GM12878 (cell line): Measurements from ENCODE around the gene RIC1. TPM values are rescaled to one million over a fixed set of nuclear protein-coding genes. Genes with fewer than 3 reads are reported as not detected.
A peak's percentile ranks its signal among the peaks of the same experiment; 100 is the strongest.

ENCODE experiments used
- BCL3 ChIP-seq: IDR thresholded peaks from 2 replicates; pipeline ENCODE4 v1.6.1; 2011; ENCODE audit warnings: borderline replicate concordance, low read depth, mild to moderate bottlenecking, moderate library complexity, low read length; ENCODE audit not compliant: insufficient read depth, poor library complexity, severe bottlenecking
- CHD2 ChIP-seq: IDR thresholded peaks from 2 replicates; pipeline ENCODE4 v1.6.1; 2011; ENCODE audit warnings: low read depth, low read length, improper control_type of control experiment, borderline replicate concordance
- CREB1 ChIP-seq: IDR thresholded peaks from 2 replicates; pipeline ENCODE4 v1.6.1; 2012; ENCODE audit warnings: low read depth, mild to moderate bottlenecking, inconsistent platforms
- JUND ChIP-seq: IDR thresholded peaks from 2 replicates; pipeline ENCODE4 v1.6.1; 2012; ENCODE audit warnings: low read depth, mild to moderate bottlenecking, low read length, improper control_type of control experiment, moderate library complexity
- MEF2A ChIP-seq: IDR thresholded peaks from 2 replicates; pipeline ENCODE4 v1.6.1; 2011; ENCODE audit warnings: low read depth, mild to moderate bottlenecking, low read length, moderate library complexity; ENCODE audit not compliant: insufficient read depth
- MEF2B ChIP-seq: fragments of 450-650 bp; IDR thresholded peaks from 2 replicates; pipeline ENCODE4 v1.6.1; 2018; ENCODE audit warnings: mild to moderate bottlenecking, moderate library complexity; ENCODE audit not compliant: partially characterized antibody, poor library complexity, severe bottlenecking
- NFIC ChIP-seq: IDR thresholded peaks from 2 replicates; pipeline ENCODE4 v1.6.1; 2012; ENCODE audit warnings: low read depth, mild to moderate bottlenecking, inconsistent platforms, low read length, moderate library complexity
- POLR2AphosphoS2 ChIP-seq: IDR thresholded peaks from 2 replicates; pipeline ENCODE4 v1.6.1; 2011; ENCODE audit warnings: low read depth, mild to moderate bottlenecking, low read length, improper control_type of control experiment, moderate library complexity
- TAF1 ChIP-seq: IDR thresholded peaks from 2 replicates; pipeline ENCODE4 v1.6.1; 2011; ENCODE audit warnings: mild to moderate bottlenecking, low read depth, low read length, borderline replicate concordance
- TARDBP ChIP-seq: IDR thresholded peaks from 2 replicates; pipeline ENCODE4 v1.6.1; 2016; ENCODE audit warnings: borderline replicate concordance
- YBX1 ChIP-seq: fragments of 450-650 bp; IDR thresholded peaks from 2 replicates; pipeline ENCODE4 v1.6.1; 2016; ENCODE audit warnings: antibody characterized with exemption
- YY1 ChIP-seq: IDR thresholded peaks from 2 replicates; pipeline ENCODE4 v1.6.1; 2011; ENCODE audit warnings: low read depth, mild to moderate bottlenecking, low read length
- ZNF207 ChIP-seq: fragments of 450-650 bp; IDR thresholded peaks from 2 replicates; pipeline ENCODE4 v1.6.1; 2014; ENCODE audit warnings: antibody characterized with exemption, mild to moderate bottlenecking, borderline replicate concordance
- polyA plus RNA-seq, 11 experiments: library from polyadenylated mRNA; depleted of rRNA in 4 of 11; unstranded in 6 of 11; stranded (reverse) in 5 of 11; fragments of >200 nt; fragmentation: Nextera tagmentation in 4 of 11; fragmentation: Illumina TruSeq in 1 of 11; extraction: Ambion mirVana in 4 of 11; extraction: Trizol in 1 of 11; gene quantifications; 1 replicate in 1 of 11; 2 replicates in 10 of 11; pipeline versions ENCODE4 v1.2.1 to v1.2.3, GENCODE V29; 2011 to 2016; ENCODE audit warnings: inconsistent platforms in 2 of 11, missing spikeins in 2 of 11, low read depth in 1 of 11
- total RNA-seq, 4 experiments: library from RNA; depleted of rRNA in 3 of 4; stranded (reverse); fragments of >200 nt in 3 of 4; fragmentation: Illumina TruSeq in 1 of 4; extraction: Trizol in 1 of 4; gene quantifications; 2 replicates each; pipeline versions ENCODE4 v1.2.1 to v1.2.3, GENCODE V29; 2013 to 2021
- TF ChIP-seq, protein P1 (sequence below): fragments of 450-650 bp; IDR thresholded peaks from 2 replicates; pipeline ENCODE4 v1.6.1; 2017; ENCODE audit warnings: borderline replicate concordance
- TF ChIP-seq, protein P2 (sequence below): fragments of 450-650 bp; IDR thresholded peaks from 2 replicates; pipeline ENCODE4 v1.6.1; 2016; ENCODE audit warnings: mild to moderate bottlenecking, moderate library complexity, borderline replicate concordance
- TF ChIP-seq, protein P3 (sequence below): fragments of 450-650 bp; IDR thresholded peaks from 2 replicates; pipeline ENCODE4 v1.6.1; 2017; ENCODE audit warnings: mild to moderate bottlenecking
- TF ChIP-seq, protein P4 (sequence below): fragments of 450-650 bp; IDR thresholded peaks from 2 replicates; pipeline ENCODE4 v1.6.1; 2017; ENCODE audit warnings: low read depth, mild to moderate bottlenecking, moderate library complexity

RIC1 gene
- total and polyA plus RNA-seq, 10 of the 15 experiments (the other 5 are each of a cell fraction or from before 2014, with no cell fraction given) = 6.2 to 59.8 (median 33.3) TPM

GRCh38 chr9:5626727-5627634, 1.9 kb upstream of the RIC1 start (continued):
- TF ChIP-seq BCL3 (peak; percentile 60), MEF2A (0 out of 2 replicates have a peak, but pooled peaks have one; percentile 66), TARDBP (no peak), CREB1 (0 out of 2 replicates have a peak, but pooled peaks have one; percentile 24), MEF2B (peak; percentile 70), CHD2 (peak; percentile 70; the same call in 1 of the 2 replicates), YBX1 (no peak), YY1 (peak; percentile 57), TAF1 (peak; percentile 66), ZNF207 (peak; percentile 27; the same call in 1 of the 2 replicates), JUND (0 out of 2 replicates have a peak, but pooled peaks have one; percentile 58), NFIC (peak; percentile 78), POLR2AphosphoS2 (peak; percentile 58; the same call in 1 of the 2 replicates)
- TF ChIP-seq, protein P1, sequence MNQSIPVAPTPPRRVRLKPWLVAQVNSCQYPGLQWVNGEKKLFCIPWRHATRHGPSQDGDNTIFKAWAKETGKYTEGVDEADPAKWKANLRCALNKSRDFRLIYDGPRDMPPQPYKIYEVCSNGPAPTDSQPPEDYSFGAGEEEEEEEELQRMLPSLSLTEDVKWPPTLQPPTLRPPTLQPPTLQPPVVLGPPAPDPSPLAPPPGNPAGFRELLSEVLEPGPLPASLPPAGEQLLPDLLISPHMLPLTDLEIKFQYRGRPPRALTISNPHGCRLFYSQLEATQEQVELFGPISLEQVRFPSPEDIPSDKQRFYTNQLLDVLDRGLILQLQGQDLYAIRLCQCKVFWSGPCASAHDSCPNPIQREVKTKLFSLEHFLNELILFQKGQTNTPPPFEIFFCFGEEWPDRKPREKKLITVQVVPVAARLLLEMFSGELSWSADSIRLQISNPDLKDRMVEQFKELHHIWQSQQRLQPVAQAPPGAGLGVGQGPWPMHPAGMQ = no peak
- TF ChIP-seq, protein P2, sequence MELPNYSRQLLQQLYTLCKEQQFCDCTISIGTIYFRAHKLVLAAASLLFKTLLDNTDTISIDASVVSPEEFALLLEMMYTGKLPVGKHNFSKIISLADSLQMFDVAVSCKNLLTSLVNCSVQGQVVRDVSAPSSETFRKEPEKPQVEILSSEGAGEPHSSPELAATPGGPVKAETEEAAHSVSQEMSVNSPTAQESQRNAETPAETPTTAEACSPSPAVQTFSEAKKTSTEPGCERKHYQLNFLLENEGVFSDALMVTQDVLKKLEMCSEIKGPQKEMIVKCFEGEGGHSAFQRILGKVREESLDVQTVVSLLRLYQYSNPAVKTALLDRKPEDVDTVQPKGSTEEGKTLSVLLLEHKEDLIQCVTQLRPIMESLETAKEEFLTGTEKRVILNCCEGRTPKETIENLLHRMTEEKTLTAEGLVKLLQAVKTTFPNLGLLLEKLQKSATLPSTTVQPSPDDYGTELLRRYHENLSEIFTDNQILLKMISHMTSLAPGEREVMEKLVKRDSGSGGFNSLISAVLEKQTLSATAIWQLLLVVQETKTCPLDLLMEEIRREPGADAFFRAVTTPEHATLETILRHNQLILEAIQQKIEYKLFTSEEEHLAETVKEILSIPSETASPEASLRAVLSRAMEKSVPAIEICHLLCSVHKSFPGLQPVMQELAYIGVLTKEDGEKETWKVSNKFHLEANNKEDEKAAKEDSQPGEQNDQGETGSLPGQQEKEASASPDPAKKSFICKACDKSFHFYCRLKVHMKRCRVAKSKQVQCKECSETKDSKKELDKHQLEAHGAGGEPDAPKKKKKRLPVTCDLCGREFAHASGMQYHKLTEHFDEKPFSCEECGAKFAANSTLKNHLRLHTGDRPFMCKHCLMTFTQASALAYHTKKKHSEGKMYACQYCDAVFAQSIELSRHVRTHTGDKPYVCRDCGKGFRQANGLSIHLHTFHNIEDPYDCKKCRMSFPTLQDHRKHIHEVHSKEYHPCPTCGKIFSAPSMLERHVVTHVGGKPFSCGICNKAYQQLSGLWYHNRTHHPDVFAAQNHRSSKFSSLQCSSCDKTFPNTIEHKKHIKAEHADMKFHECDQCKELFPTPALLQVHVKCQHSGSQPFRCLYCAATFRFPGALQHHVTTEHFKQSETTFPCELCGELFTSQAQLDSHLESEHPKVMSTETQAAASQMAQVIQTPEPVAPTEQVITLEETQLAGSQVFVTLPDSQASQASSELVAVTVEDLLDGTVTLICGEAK = no peak
- TF ChIP-seq, protein P3, sequence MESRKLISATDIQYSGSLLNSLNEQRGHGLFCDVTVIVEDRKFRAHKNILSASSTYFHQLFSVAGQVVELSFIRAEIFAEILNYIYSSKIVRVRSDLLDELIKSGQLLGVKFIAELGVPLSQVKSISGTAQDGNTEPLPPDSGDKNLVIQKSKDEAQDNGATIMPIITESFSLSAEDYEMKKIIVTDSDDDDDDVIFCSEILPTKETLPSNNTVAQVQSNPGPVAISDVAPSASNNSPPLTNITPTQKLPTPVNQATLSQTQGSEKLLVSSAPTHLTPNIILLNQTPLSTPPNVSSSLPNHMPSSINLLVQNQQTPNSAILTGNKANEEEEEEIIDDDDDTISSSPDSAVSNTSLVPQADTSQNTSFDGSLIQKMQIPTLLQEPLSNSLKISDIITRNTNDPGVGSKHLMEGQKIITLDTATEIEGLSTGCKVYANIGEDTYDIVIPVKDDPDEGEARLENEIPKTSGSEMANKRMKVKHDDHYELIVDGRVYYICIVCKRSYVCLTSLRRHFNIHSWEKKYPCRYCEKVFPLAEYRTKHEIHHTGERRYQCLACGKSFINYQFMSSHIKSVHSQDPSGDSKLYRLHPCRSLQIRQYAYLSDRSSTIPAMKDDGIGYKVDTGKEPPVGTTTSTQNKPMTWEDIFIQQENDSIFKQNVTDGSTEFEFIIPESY = no peak
- TF ChIP-seq, protein P4, sequence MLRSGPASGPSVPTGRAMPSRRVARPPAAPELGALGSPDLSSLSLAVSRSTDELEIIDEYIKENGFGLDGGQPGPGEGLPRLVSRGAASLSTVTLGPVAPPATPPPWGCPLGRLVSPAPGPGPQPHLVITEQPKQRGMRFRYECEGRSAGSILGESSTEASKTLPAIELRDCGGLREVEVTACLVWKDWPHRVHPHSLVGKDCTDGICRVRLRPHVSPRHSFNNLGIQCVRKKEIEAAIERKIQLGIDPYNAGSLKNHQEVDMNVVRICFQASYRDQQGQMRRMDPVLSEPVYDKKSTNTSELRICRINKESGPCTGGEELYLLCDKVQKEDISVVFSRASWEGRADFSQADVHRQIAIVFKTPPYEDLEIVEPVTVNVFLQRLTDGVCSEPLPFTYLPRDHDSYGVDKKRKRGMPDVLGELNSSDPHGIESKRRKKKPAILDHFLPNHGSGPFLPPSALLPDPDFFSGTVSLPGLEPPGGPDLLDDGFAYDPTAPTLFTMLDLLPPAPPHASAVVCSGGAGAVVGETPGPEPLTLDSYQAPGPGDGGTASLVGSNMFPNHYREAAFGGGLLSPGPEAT = peak; percentile 64
